Fibroblast of pulmonary artery (primary cell): ENCODE data around the gene DYNC2H1.

Experiments
- DNase-seq: peaks from one replicate; pipeline ENCODE4 v3.0.0-alpha.2; 2010; ENCODE audit warnings: low read depth
- H3K4me3 ChIP-seq: replicated peaks from 2 replicates; pipeline ENCODE4 v1.5.1; 2011; ENCODE audit warnings: low read depth, mild to moderate bottlenecking, control low read depth, low read length, moderate library complexity
- TF ChIP-seq, protein P1 (sequence below): IDR thresholded peaks from 2 replicates; pipeline ENCODE4 v1.5.1; 2011; ENCODE audit warnings: mild to moderate bottlenecking, control low read depth, low read length, inconsistent platforms; ENCODE audit errors: missing control alignments

The DYNC2H1 gene

DNA sequence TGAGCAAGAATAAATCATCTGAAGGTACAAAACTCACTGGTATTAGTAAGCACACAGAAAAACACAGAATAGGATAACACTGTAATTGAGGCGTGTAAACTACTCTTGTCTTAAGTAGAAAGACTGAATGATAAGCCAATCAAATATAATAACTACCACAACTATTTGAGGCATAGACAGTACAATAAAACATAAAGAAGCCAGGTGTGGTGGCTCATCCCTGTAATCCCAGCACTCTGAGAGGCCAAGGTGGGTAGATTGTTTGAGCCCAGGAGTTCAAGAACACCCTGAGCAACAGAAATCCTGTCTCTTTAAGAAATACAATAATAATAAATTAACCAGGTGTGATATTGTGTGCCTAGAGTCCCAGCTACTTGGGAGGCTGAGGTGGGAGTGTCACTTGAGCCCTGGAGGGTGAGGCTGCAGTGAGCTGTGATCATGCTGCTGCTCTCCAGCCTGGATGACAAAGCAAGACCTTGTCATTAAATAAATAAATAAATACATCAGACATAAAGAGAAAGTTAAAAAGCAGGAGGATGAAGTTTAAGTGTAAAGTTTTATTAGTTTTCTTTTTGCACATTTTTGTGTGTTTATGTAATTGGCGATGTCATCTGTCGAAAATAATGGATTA lies 390.6 kb downstream of the DYNC2H1 start:
- no peak for DNase-seq
- TF ChIP-seq, protein P1, sequence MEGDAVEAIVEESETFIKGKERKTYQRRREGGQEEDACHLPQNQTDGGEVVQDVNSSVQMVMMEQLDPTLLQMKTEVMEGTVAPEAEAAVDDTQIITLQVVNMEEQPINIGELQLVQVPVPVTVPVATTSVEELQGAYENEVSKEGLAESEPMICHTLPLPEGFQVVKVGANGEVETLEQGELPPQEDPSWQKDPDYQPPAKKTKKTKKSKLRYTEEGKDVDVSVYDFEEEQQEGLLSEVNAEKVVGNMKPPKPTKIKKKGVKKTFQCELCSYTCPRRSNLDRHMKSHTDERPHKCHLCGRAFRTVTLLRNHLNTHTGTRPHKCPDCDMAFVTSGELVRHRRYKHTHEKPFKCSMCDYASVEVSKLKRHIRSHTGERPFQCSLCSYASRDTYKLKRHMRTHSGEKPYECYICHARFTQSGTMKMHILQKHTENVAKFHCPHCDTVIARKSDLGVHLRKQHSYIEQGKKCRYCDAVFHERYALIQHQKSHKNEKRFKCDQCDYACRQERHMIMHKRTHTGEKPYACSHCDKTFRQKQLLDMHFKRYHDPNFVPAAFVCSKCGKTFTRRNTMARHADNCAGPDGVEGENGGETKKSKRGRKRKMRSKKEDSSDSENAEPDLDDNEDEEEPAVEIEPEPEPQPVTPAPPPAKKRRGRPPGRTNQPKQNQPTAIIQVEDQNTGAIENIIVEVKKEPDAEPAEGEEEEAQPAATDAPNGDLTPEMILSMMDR = no peak
- H3K4me3 ChIP-seq = no peak overlapping the region

DNA sequence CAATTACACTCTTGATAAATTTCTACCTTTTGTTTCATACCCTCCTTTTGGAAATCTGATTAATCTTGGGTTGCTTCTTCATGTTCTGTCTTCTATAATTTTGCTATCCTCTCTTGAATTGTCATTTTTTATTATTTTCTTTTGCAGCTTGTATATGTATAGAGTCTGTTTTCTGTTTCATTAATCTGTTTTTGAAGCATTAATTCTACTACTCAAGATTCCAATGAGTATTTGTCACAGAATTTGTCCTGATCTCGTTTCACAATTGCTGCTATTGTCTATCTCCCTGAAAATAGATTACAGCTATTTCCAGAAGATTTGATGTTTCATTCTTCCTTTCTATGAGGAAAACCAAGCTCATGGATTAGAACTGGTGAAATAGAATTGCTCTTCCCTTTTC lies 406.1 kb downstream of the DYNC2H1 start:
- peak; percentile 48 for DNase-seq
- H3K4me3 ChIP-seq = no peak overlapping the region
- TF ChIP-seq, protein P1 = no peak

DNA sequence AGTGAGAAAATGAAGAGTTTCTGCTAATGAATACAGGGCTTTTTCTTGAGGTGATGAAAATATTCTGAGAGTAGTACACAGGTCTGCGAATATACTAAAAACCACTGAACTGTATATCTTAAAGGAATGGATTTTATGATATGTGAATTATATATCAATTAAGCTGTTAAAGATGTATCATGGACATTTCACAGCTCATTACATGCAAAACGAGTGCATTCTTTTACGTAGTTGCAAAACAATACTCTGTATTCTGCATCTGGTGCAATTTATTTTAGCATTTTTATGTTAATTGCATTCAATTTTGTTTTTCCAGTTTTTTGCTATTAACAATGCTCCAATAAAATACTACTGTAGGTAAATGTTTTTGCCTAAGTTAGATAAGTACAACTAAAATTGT lies 411.6 kb downstream of the DYNC2H1 start:
- no peak overlapping the region for H3K4me3 ChIP-seq
- TF ChIP-seq, protein P1 = no peak
- no peak for DNase-seq

DNA sequence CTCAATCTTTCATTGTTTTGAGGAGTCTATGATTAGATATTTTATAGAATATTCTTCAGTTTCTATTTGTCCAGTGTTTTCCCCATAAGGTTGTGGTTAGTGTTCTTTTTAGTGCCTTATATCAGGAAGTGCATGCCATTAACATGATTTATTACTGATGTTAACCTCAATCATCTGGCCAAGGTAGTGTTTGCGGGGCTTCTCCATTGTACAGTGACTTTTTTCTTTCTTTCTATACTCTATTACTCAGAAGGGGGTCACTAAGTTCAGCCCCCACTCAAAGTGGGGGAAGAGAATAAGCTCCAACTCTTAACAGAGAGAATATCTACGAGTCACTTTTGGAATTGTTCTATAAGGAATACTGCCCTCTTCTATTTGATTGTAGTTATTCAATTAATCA lies 415.8 kb downstream of the DYNC2H1 start:
- DNase-seq = peak; percentile 65
- H3K4me3 ChIP-seq = peak overlapping the region; percentile 7
- TF ChIP-seq, protein P1 = no peak

DNA sequence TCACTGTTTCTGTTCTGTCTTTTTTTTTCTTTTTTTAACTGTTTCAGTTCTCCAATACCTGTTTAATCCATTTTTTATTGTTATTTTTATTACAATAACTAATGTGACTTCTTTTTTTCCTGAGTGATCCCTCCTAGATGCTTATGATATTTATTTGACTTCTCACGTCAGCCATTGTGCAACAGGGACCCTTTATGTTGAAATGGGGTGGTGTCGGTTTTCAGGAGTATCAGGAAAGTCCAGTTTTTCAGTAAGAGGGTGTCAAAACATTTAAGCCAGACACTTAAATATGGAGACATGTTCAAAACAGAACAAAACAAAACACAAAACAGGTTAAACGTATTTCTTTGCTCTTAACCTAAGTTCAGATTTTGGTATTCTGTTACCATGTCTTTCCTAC lies 418.8 kb downstream of the DYNC2H1 start:
- H3K4me3 ChIP-seq = no peak overlapping the region
- DNase-seq = peak; percentile 35
- TF ChIP-seq, protein P1 = no peak

DNA sequence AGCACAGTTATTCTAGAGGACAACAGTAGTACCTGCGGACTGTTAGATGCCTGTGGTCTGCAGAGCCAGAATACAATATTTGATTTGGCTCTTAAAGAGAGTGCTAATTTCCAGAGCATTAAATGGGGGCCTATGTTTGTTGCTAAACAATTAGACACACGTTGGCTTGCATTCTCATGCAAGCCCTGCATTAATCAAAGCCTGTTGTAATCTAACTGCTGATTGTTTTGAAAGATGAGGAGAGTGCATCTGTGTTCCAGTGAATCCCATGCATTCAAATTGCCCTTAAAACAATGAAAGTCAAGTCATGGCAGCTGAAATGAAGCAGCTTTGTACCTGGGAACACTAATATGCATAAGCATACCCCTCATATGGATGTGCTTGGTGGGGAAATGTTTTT lies 419.4 kb downstream of the DYNC2H1 start:
- no peak for DNase-seq
- H3K4me3 ChIP-seq = no peak overlapping the region
- TF ChIP-seq, protein P1 = no peak

DNA sequence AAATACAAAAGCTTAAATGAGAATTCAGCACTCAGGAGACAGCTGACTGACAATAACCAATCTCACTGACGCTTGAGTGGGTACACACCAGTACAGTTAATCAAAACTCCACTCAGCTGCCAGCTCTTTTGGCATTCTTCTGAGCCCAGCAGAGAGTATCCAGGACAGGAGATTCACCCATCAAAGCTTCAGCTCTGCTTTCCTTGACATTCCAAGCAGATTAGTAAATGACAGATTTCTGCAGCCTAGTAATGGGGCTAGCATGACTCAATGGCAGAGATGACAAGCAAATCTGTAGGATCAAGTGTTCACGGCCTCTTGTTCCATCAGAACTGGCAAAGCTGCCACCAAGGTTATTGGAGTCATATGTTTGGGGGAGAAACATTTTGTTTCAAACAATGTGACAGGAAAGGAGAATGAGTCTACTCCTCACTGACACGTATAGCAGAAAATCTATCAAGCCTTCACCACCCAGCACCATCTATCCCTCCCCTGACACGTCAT lies 420.0 kb downstream of the DYNC2H1 start:
- TF ChIP-seq, protein P1 = no peak
- H3K4me3 ChIP-seq = no peak overlapping the region
- peak; percentile 63 for DNase-seq
